HEK293 (cell line): ENCODE data around the gene C20orf144.

ENCODE experiments used
- CTCF ChIA-PET: fragments of 350-600 bp; formaldehyde crosslinking; extraction: SDS; loops from one replicate; lab custom pipeline; 2021; ENCODE audit warnings: antibody characterized with exemption; lab: Yijun Ruan, JAX
- POLR2A ChIA-PET: fragments of 300-600 bp; formaldehyde crosslinking; extraction: SDS; loops from one replicate; lab custom pipeline; 2020; ENCODE audit warnings: antibody characterized with exemption, inconsistent platforms; lab: Yijun Ruan, JAX
- H3K27ac ChIP-seq: fragments of 200-500 bp; sonication (Bioruptor generic); 2 replicates; pipeline ENCODE4 v1.5.1; 2014; ENCODE audit warnings: low read depth, low read length, control low read depth, inconsistent platforms; ENCODE audit errors: extremely low read depth
- H3K36me3 ChIP-seq, 2 experiments: fragments of 200-500 bp in 1 of 2; sonication (Bioruptor generic) in 1 of 2; 1 replicate in 1 of 2; 2 replicates in 1 of 2; pipeline ENCODE4 v1.5.1; 2014 to 2017; ENCODE audit warnings: inconsistent platforms in 2 of 2, low read length in 2 of 2; ENCODE audit not compliant: control insufficient read depth in 2 of 2, insufficient read depth in 1 of 2
- H3K4me1 ChIP-seq: fragments of 200-500 bp; sonication (Bioruptor generic); 2 replicates; pipeline ENCODE4 v1.5.1; 2014; ENCODE audit warnings: mild to moderate bottlenecking, low read length, inconsistent platforms; ENCODE audit not compliant: control insufficient read depth, insufficient read depth
- H3K4me3 ChIP-seq: 2 replicates; pipeline ENCODE4 v1.5.1; 2011; ENCODE audit warnings: low read depth, mild to moderate bottlenecking, control low read depth, low read length, moderate library complexity
- H3K9me3 ChIP-seq: fragments of 200-500 bp; sonication (Bioruptor generic); 2 replicates; pipeline ENCODE4 v1.5.1; 2014; ENCODE audit warnings: low read depth, low read length, inconsistent platforms; ENCODE audit not compliant: control insufficient read depth, insufficient read depth
- GFI1B ChIP-seq: fragments of 450-650 bp; formaldehyde crosslinking; IDR thresholded peaks from 2 replicates; pipeline ENCODE4 v1.5.1; 2016; ENCODE audit warnings: missing biosample characterization, missing genetic modification characterization
- SCRT2 ChIP-seq: fragments of 450-650 bp; formaldehyde crosslinking; IDR thresholded peaks from 2 replicates; pipeline ENCODE4 v1.5.1; 2016; ENCODE audit warnings: missing biosample characterization, missing genetic modification characterization
- SETDB1 ChIP-seq: IDR thresholded peaks from one replicate; pipeline ENCODE4 v1.6.1; 2017; ENCODE audit warnings: mild to moderate bottlenecking, low read length, moderate library complexity, mixed read lengths; ENCODE audit not compliant: insufficient read length
- WT1 ChIP-seq: fragments of 450-650 bp; formaldehyde crosslinking; IDR thresholded peaks from 2 replicates; pipeline ENCODE4 v1.5.1; 2016; ENCODE audit warnings: missing biosample characterization, missing genetic modification characterization
- ZBTB48 ChIP-seq: fragments of 450-650 bp; formaldehyde crosslinking; IDR thresholded peaks from 2 replicates; pipeline ENCODE4 v1.5.1; 2016; ENCODE audit warnings: missing biosample characterization, missing genetic modification characterization
- ZBTB8A ChIP-seq: fragments of 450-650 bp; formaldehyde crosslinking; IDR thresholded peaks from 2 replicates; pipeline ENCODE4 v1.5.1; 2016; ENCODE audit warnings: missing biosample characterization, missing genetic modification characterization
- ZEB2 ChIP-seq: fragments of 450-650 bp; formaldehyde crosslinking; IDR thresholded peaks from 2 replicates; pipeline ENCODE4 v1.5.1; 2016; ENCODE audit warnings: missing biosample characterization, missing genetic modification characterization
- ZNF121 ChIP-seq: fragments of 450-650 bp; formaldehyde crosslinking; IDR thresholded peaks from 2 replicates; pipeline ENCODE4 v1.5.1; 2016; ENCODE audit warnings: missing biosample characterization, missing genetic modification characterization
- ZNF140 ChIP-seq: fragments of 450-650 bp; formaldehyde crosslinking; IDR thresholded peaks from 2 replicates; pipeline ENCODE4 v1.5.1; 2016; ENCODE audit warnings: missing biosample characterization, missing genetic modification characterization
- ZNF146 ChIP-seq: fragments of 450-650 bp; formaldehyde crosslinking; IDR thresholded peaks from 2 replicates; pipeline ENCODE4 v1.5.1; 2016; ENCODE audit warnings: missing biosample characterization, missing genetic modification characterization
- ZNF169 ChIP-seq: fragments of 450-650 bp; formaldehyde crosslinking; IDR thresholded peaks from 2 replicates; pipeline ENCODE4 v1.5.1; 2016; ENCODE audit warnings: missing biosample characterization, missing genetic modification characterization
- ZNF184 ChIP-seq: fragments of 450-650 bp; IDR thresholded peaks from 2 replicates; pipeline ENCODE4 v1.5.1; 2018; ENCODE audit warnings: missing biosample characterization, mild to moderate bottlenecking, missing genetic modification characterization
- ZNF2 ChIP-seq: fragments of 450-650 bp; formaldehyde crosslinking; IDR thresholded peaks from 2 replicates; pipeline ENCODE4 v1.5.1; 2016; ENCODE audit warnings: missing biosample characterization, missing genetic modification characterization
- ZNF202 ChIP-seq: fragments of 450-650 bp; formaldehyde crosslinking; IDR thresholded peaks from 2 replicates; pipeline ENCODE4 v1.5.1; 2016; ENCODE audit warnings: missing biosample characterization, missing genetic modification characterization, borderline replicate concordance
- ZNF223 ChIP-seq: fragments of 450-650 bp; formaldehyde crosslinking; IDR thresholded peaks from 2 replicates; pipeline ENCODE4 v1.5.1; 2016; ENCODE audit warnings: missing biosample characterization, missing genetic modification characterization
- ZNF416 ChIP-seq: fragments of 450-650 bp; formaldehyde crosslinking; IDR thresholded peaks from 2 replicates; pipeline ENCODE4 v1.5.1; 2016; ENCODE audit warnings: missing biosample characterization, missing genetic modification characterization
- ZNF624 ChIP-seq: fragments of 450-650 bp; formaldehyde crosslinking; IDR thresholded peaks from 2 replicates; pipeline ENCODE4 v1.5.1; 2017; ENCODE audit warnings: missing biosample characterization, missing genetic modification characterization
- ZNF626 ChIP-seq: fragments of 450-650 bp; sonication (Bioruptor Pico); formaldehyde crosslinking; IDR thresholded peaks from 2 replicates; pipeline ENCODE4 v1.5.1; 2018; ENCODE audit warnings: missing biosample characterization, missing genetic modification characterization, inconsistent platforms
- ZNF664 ChIP-seq: fragments of 450-650 bp; formaldehyde crosslinking; IDR thresholded peaks from 2 replicates; pipeline ENCODE4 v1.5.1; 2016; ENCODE audit warnings: missing biosample characterization, missing genetic modification characterization
- ZNF670 ChIP-seq: fragments of 450-650 bp; formaldehyde crosslinking; IDR thresholded peaks from 2 replicates; pipeline ENCODE4 v1.5.1; 2016; ENCODE audit warnings: missing biosample characterization, missing genetic modification characterization, low read depth
- ZNF777 ChIP-seq: fragments of 450-650 bp; formaldehyde crosslinking; IDR thresholded peaks from 2 replicates; pipeline ENCODE4 v1.5.1; 2017; ENCODE audit warnings: missing biosample characterization, missing genetic modification characterization, borderline replicate concordance
- ZNF843 ChIP-seq: fragments of 450-650 bp; formaldehyde crosslinking; IDR thresholded peaks from 2 replicates; pipeline ENCODE4 v1.5.1; 2016; ENCODE audit warnings: missing biosample characterization, missing genetic modification characterization
- TF ChIP-seq, protein P1 (sequence below): fragments of 450-650 bp; formaldehyde crosslinking; IDR thresholded peaks from 2 replicates; pipeline ENCODE4 v1.5.1; 2016; ENCODE audit warnings: missing biosample characterization, missing genetic modification characterization, borderline replicate concordance

C20orf144 gene

DNA sequence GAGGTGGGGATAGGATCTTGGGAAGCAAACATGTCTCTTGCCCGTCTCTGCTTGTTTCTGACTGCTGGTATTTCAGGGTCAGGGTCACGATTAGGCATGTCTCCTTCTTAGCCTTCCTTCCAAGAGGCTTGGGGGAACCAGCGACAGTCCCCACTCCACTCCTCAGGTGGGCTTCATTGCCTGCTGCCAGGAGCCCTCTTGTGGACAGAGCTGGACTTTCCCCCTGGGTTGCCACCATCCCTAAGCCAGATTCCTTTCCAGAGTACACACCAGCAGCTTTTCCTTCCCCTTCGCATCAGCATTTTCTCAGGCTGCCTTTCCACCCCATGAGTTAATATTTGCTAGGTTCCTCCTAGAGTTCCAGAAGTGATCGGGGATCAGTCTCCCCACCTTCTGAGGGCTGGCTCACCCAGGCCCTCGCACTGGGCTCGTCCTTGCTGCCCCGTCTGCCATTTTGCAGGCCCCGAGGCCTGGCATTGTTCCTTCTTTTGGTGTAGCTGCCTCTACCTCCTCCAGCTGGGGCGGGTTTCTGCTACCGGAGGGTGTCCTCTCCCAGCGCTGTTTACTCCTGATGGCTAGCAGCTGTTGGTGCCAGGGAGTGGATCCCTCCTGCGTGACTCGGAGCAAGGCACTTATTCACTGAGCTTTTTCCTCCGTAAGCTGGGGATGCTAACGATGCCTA is 8.8 kb upstream of the C20orf144 start (continued):
- peak; percentile 73 for TF ChIP-seq ZBTB48
- TF ChIP-seq ZNF777 = no peak
- TF ChIP-seq ZNF223 = no peak
- peak; percentile 12; the same call in 1 of the 2 replicates for TF ChIP-seq ZNF146 (tag by site-specific recombination)
- TF ChIP-seq ZBTB8A (tag by site-specific recombination) = 0 out of 2 replicates have a peak, but pooled peaks have one; percentile 22
- TF ChIP-seq ZNF416 = no peak
- TF ChIP-seq, all 188 proteins: peak for 21

DNA sequence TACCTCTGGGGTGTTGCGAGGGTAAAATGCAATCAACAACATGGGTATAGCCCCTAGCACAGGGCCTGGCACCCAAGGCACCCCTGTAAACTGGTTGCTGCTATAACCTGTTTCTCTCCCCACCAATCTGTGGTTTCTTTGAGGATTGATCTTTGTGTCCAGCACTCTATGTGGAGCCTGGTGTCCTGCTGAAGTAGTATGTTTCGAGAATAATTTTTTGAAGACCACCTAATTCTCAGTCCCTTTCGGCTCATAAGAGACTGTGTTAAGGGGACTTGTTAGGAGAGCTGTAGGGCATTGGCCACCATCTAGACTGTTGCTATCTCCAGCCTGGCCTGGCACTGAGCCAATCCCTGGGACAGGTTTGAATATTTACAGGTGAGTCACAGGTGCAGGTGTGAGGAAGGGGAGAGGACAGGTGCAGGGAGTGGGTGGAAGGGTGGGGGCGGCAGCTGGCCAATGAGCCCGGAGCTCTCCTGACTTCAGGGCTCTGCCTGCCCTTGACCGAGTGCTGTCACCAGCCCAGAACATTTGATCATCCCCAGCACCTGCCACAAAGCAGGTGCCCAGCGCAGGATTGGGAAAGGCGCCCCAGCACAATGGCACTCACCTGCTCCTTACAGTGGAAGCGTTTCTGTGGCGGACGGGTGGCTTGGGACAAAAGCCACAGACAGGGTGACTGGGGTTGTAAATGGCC is 8.1 kb upstream of the C20orf144 start:
- ChIA-PET POLR2A (interaction anchor here (0.5 to 3.5 kb wide), 4 partner anchors 10 to 165 kb away, joined by 3 to 23 read pairs (median 5); partner anchors contain the start of gene ACTL10), CTCF (interaction anchor here (0.6 to 2.7 kb wide), 28 partner anchors 9 to 313 kb away, joined by 3 to 16 read pairs (median 3); partner anchors contain the start of genes ACTL10, CDK5RAP1 and PXMP4)
- TF ChIP-seq GFI1B (tag by site-specific recombination) (no peak), ZNF169 (tag by site-specific recombination) (no peak), ZNF184 (tag by site-specific recombination) (no peak), ZEB2 (tag by site-specific recombination) (peak; percentile 85), ZNF140 (no peak), ZNF2 (tag by site-specific recombination) (no peak), SCRT2 (tag by site-specific recombination) (0 out of 2 replicates have a peak, but pooled peaks have one; percentile 20), ZNF626 (tag by site-specific recombination) (no peak), ZNF624 (tag by site-specific recombination) (no peak), ZNF670 (no peak)
- Histone ChIP-seq H3K4me3 (no peak overlapping the region), H3K36me3 (peaks cover 0 to 27% of the 10 kb centered on the region in 2 experiments; a peak in 1 of 3 replicates), H3K27ac (no peak overlapping the region), H3K4me1 (no peaks in the 10 kb centered on the region), H3K9me3 (no peaks in the 10 kb centered on the region)

DNA sequence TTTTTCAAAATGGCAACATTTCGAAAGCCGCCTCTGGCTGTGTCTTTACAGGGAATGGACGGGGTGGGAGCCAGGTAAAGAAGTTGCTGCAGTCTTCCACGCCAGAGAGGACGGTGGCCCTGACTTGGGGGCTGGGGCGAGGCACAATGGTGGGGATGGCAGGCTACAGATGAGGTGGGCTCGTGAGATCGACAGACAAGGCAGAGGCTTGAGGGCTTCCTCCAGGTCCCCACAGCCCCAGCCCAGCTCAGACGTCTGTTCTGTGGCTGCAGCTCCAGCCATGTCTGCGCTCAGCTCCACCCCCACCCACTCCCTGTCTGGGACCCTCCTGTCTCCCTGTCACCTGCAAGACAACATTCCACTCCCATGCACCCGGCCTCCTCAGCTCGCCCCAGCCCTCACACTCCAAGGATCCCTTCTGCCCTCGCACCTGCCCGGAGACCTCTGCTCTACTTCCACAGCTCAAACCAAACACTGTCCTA is 7.4 kb upstream of the C20orf144 start:
- POLR2A ChIA-PET = interaction anchor here (1.0 to 3.5 kb wide), 3 partner anchors 9 to 166 kb away, joined by 5 to 23 read pairs (median 5); partner anchors contain the start of gene ACTL10
- H3K4me1 ChIP-seq = no peaks in the 10 kb centered on the region

More for the DNA sequence above, 7.4 kb upstream of the C20orf144 start:
- Histone ChIP-seq H3K36me3 (peaks cover 0 to 34% of the 10 kb centered on the region in 2 experiments; a peak in 1 of 3 replicates), H3K4me3 (no peak overlapping the region), H3K27ac (no peak overlapping the region), H3K9me3 (no peaks in the 10 kb centered on the region)
- CTCF ChIA-PET = interaction anchor here (0.6 to 2.6 kb wide), 7 partner anchors 8 to 228 kb away, joined by 3 to 8 read pairs (median 3); partner anchors contain the start of gene PXMP4
- TF ChIP-seq ZNF843 (tag by site-specific recombination) (no peak), ZEB2 (tag by site-specific recombination) (no peak), ZNF664 (tag by site-specific recombination) (no peak), ZNF121 (no peak), SETDB1 (no peak), WT1 (no peak), ZNF202 (tag by site-specific recombination) (no peak)
- TF ChIP-seq, protein P1, sequence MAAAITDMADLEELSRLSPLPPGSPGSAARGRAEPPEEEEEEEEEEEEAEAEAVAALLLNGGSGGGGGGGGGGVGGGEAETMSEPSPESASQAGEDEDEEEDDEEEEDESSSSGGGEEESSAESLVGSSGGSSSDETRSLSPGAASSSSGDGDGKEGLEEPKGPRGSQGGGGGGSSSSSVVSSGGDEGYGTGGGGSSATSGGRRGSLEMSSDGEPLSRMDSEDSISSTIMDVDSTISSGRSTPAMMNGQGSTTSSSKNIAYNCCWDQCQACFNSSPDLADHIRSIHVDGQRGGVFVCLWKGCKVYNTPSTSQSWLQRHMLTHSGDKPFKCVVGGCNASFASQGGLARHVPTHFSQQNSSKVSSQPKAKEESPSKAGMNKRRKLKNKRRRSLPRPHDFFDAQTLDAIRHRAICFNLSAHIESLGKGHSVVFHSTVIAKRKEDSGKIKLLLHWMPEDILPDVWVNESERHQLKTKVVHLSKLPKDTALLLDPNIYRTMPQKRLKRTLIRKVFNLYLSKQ (tag by site-specific recombination) = no peak
